HepG2 (cell line): Measurements from ENCODE around the gene EIF6. TPM values are rescaled to one million over a fixed set of nuclear protein-coding genes. Genes with fewer than 3 reads are reported as not detected.

Source experiments
- AHR ChIP-seq: IDR thresholded peaks from 2 replicates; pipeline ENCODE4 v1.6.1; 2018; ENCODE audit warnings: missing genetic modification reagents, missing compliant biosample characterization
- AKNA ChIP-seq: sonication (generic); formaldehyde crosslinking; IDR thresholded peaks from 2 replicates; pipeline ENCODE4 v1.4.0; 2020; ENCODE audit warnings: missing genetic modification reagents, borderline replicate concordance
- ELF3 ChIP-seq: IDR thresholded peaks from 2 replicates; pipeline ENCODE4 v1.6.1; 2016; ENCODE audit warnings: missing genetic modification reagents, missing compliant biosample characterization
- ETV6 ChIP-seq: sonication (generic); formaldehyde crosslinking; conservative IDR thresholded peaks from 2 replicates; pipeline ENCODE4 v1.4.0; 2020; ENCODE audit warnings: missing genetic modification reagents
- FOXO1 ChIP-seq: sonication (generic); formaldehyde crosslinking; IDR thresholded peaks from 2 replicates; pipeline ENCODE4 v1.4.0; 2020; ENCODE audit warnings: missing genetic modification reagents
- HHEX ChIP-seq: IDR thresholded peaks from 2 replicates; pipeline ENCODE4 v1.6.1; 2016; ENCODE audit warnings: control low read depth
- KDM6A ChIP-seq: IDR thresholded peaks from 2 replicates; pipeline ENCODE4 v1.6.1; 2016; ENCODE audit warnings: low read depth
- PITX1 ChIP-seq: sonication (generic); formaldehyde crosslinking; IDR thresholded peaks from 2 replicates; pipeline ENCODE4 v1.5.1; 2020; ENCODE audit warnings: mild to moderate bottlenecking, missing genetic modification reagents
- REL ChIP-seq: sonication (generic); formaldehyde crosslinking; conservative IDR thresholded peaks from 2 replicates; pipeline ENCODE4 v1.8.0; 2022; ENCODE audit warnings: mild to moderate bottlenecking, missing genetic modification reagents, moderate library complexity
- SIX4 ChIP-seq: sonication (generic); formaldehyde crosslinking; IDR thresholded peaks from 2 replicates; pipeline ENCODE4 v1.4.0; 2020; ENCODE audit warnings: missing genetic modification reagents
- SMAD3 ChIP-seq: sonication (generic); formaldehyde crosslinking; IDR thresholded peaks from 2 replicates; pipeline ENCODE4 v1.4.0; 2020; ENCODE audit warnings: missing genetic modification reagents
- SMARCC2 ChIP-seq: fragments of 450-650 bp; IDR thresholded peaks from 2 replicates; pipeline ENCODE4 v1.6.1; 2017; ENCODE audit warnings: antibody characterized with exemption, mild to moderate bottlenecking
- YEATS2 ChIP-seq: sonication (generic); formaldehyde crosslinking; IDR thresholded peaks from 2 replicates; pipeline ENCODE4 v1.4.0; 2020; ENCODE audit warnings: missing genetic modification reagents, borderline replicate concordance
- ZNF121 ChIP-seq: sonication (generic); formaldehyde crosslinking; IDR thresholded peaks from 2 replicates; pipeline ENCODE4 v1.5.0; 2020; ENCODE audit warnings: mild to moderate bottlenecking, missing genetic modification reagents
- ZNF543 ChIP-seq: sonication (generic); formaldehyde crosslinking; IDR thresholded peaks from 2 replicates; pipeline ENCODE4 v1.4.0; 2020; ENCODE audit warnings: mild to moderate bottlenecking, missing genetic modification reagents
- ZNF713 ChIP-seq: sonication (generic); formaldehyde crosslinking; IDR thresholded peaks from 2 replicates; pipeline ENCODE4 v1.4.0; 2020; ENCODE audit warnings: mild to moderate bottlenecking, missing genetic modification reagents
- ZXDC ChIP-seq: sonication (generic); formaldehyde crosslinking; IDR thresholded peaks from 2 replicates; pipeline ENCODE4 v1.5.0; 2020; ENCODE audit warnings: mild to moderate bottlenecking, missing genetic modification reagents
- polyA plus RNA-seq, 8 experiments: library from polyadenylated mRNA; depleted of rRNA in 3 of 8; stranded (reverse) in 7 of 8; unstranded in 1 of 8; fragments of >200 nt; fragmentation: Illumina TruSeq in 4 of 8; extraction: Trizol in 4 of 8; gene quantifications; 2 replicates each; pipeline versions ENCODE4 v1.2.1 to v1.2.3, GENCODE V29; 2011 to 2016; ENCODE audit warnings: low read depth in 4 of 8, missing spikeins in 1 of 8, mixed read lengths in 1 of 8; ENCODE audit not compliant: insufficient read depth in 1 of 8
- total RNA-seq, 5 experiments: library from RNA; depleted of rRNA; stranded (reverse); fragments of >200 nt; fragmentation: Illumina TruSeq; extraction: Trizol; gene quantifications; 2 replicates each; pipeline ENCODE4 v1.2.3, GENCODE V29; 2016; ENCODE audit warnings: low read depth in 1 of 5
- TF ChIP-seq, protein P1 (sequence below): IDR thresholded peaks from 2 replicates; pipeline ENCODE4 v1.6.1; 2016; ENCODE audit warnings: low read depth, control low read depth
- TF ChIP-seq, protein P2 (sequence below): sonication (generic); formaldehyde crosslinking; IDR thresholded peaks from 2 replicates; pipeline ENCODE4 v1.8.0; 2022; ENCODE audit warnings: mild to moderate bottlenecking, missing genetic modification reagents
- TF ChIP-seq, protein P3 (sequence below): sonication (generic); formaldehyde crosslinking; IDR thresholded peaks from 2 replicates; pipeline ENCODE4 v1.9.0; 2022; ENCODE audit warnings: low read depth, missing genetic modification reagents

The EIF6 gene
- total and polyA plus RNA-seq, 2 of the 13 experiments (the other 11 are each of a cell fraction or from before 2014, with no cell fraction given), result 462 to 466 TPM

GRCh38 chr20:35285806-35286076 is 1.2 kb upstream of the EIF6 start (continued):
- TF ChIP-seq, protein P1, sequence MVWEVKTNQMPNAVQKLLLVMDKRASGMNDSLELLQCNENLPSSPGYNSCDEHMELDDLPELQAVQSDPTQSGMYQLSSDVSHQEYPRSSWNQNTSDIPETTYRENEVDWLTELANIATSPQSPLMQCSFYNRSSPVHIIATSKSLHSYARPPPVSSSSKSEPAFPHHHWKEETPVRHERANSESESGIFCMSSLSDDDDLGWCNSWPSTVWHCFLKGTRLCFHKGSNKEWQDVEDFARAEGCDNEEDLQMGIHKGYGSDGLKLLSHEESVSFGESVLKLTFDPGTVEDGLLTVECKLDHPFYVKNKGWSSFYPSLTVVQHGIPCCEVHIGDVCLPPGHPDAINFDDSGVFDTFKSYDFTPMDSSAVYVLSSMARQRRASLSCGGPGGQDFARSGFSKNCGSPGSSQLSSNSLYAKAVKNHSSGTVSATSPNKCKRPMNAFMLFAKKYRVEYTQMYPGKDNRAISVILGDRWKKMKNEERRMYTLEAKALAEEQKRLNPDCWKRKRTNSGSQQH (CRISPR knock-in tag), result no peak
- TF ChIP-seq ZNF543 (CRISPR knock-in tag) (no peak), AHR (CRISPR knock-in tag) (no peak), HHEX (CRISPR knock-in tag) (no peak), AKNA (no peak), SIX4 (CRISPR knock-in tag) (no peak; the same call in 1 of the 2 replicates), YEATS2 (no peak; the same call in 1 of the 2 replicates), REL (CRISPR knock-in tag) (no peak), ZNF121 (CRISPR knock-in tag) (no peak), FOXO1 (CRISPR knock-in tag) (no peak), ETV6 (CRISPR knock-in tag) (0 out of 2 replicates have a peak, but pooled peaks have one; percentile 23), SMARCC2 (no peak), SMAD3 (CRISPR knock-in tag) (no peak), KDM6A (no peak), ZNF713 (CRISPR knock-in tag) (no peak), ZXDC (CRISPR knock-in tag) (no peak), PITX1 (CRISPR knock-in tag) (no peak), ELF3 (CRISPR knock-in tag) (0 out of 2 replicates have a peak, but pooled peaks have one; percentile 54)
- TF ChIP-seq, protein P2, sequence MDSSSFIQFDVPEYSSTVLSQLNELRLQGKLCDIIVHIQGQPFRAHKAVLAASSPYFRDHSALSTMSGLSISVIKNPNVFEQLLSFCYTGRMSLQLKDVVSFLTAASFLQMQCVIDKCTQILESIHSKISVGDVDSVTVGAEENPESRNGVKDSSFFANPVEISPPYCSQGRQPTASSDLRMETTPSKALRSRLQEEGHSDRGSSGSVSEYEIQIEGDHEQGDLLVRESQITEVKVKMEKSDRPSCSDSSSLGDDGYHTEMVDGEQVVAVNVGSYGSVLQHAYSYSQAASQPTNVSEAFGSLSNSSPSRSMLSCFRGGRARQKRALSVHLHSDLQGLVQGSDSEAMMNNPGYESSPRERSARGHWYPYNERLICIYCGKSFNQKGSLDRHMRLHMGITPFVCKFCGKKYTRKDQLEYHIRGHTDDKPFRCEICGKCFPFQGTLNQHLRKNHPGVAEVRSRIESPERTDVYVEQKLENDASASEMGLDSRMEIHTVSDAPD (CRISPR knock-in tag), result no peak
- TF ChIP-seq, protein P3, sequence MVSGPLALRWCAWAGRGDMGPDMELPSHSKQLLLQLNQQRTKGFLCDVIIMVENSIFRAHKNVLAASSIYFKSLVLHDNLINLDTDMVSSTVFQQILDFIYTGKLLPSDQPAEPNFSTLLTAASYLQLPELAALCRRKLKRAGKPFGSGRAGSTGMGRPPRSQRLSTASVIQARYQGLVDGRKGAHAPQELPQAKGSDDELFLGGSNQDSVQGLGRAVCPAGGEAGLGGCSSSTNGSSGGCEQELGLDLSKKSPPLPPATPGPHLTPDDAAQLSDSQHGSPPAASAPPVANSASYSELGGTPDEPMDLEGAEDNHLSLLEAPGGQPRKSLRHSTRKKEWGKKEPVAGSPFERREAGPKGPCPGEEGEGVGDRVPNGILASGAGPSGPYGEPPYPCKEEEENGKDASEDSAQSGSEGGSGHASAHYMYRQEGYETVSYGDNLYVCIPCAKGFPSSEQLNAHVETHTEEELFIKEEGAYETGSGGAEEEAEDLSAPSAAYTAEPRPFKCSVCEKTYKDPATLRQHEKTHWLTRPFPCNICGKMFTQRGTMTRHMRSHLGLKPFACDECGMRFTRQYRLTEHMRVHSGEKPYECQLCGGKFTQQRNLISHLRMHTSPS, result no peak
